HG02938 (cell line): ENCODE data around the gene RPS15.

Experiments
- ATAC-seq: cut with Tn5 transposase; IDR thresholded peaks from one replicate; pipeline ENCODE4 v1.9.1; 2021; ENCODE audit warnings: mild to moderate bottlenecking, moderate library complexity; ENCODE audit not compliant: unreplicated experiment

The RPS15 gene

DNA sequence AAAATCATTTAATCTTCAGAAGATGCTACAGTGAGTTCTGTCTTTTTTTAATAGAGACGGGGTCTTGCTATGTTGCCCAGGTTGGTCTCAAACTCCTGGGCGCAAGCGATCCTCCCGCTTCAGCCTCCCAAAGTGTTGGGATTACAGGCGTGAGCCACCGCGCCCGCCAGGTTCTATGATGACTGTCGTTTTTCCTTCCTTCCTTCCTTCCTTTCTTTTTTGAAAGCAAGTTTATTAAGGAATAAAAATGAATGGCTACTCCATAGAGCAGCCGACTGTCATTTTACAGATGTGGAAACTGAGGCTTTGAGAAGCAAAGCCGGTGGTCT, 36.3 kb upstream of the RPS15 start:
- no peak for ATAC-seq

DNA sequence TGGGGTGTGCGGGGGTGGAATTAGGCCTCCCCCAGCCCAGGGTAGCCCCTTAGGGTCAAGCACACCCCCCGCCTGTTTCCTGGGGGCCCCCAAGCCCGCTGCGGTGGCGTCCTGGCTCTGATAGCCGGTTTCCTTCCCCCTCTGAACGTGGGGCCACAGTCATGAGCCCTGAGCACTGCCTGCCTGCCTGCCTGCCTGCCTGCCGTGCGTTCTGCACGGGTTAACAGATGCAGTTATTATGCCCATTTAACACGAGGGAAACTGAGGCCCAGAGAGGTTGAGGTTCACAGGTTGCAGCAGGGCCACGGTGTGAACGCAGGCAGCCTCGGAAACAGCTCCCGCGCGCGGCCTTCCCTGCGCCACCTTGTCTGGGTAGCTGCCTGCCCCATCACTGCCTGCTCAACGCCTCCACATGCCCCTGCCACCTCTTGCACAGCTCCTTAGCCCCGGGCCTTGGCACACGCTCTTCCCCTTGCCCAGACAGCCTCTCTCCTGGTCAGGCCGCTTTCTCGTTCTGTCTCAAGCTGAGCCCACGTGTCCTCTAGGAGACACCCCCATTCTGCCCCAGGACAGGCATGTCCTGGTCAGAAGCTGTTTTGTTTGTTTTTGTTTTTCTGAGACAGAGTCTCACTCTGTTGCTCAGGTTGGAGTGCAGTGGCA, 35.7 kb upstream of the RPS15 start:
- no peak for ATAC-seq

DNA sequence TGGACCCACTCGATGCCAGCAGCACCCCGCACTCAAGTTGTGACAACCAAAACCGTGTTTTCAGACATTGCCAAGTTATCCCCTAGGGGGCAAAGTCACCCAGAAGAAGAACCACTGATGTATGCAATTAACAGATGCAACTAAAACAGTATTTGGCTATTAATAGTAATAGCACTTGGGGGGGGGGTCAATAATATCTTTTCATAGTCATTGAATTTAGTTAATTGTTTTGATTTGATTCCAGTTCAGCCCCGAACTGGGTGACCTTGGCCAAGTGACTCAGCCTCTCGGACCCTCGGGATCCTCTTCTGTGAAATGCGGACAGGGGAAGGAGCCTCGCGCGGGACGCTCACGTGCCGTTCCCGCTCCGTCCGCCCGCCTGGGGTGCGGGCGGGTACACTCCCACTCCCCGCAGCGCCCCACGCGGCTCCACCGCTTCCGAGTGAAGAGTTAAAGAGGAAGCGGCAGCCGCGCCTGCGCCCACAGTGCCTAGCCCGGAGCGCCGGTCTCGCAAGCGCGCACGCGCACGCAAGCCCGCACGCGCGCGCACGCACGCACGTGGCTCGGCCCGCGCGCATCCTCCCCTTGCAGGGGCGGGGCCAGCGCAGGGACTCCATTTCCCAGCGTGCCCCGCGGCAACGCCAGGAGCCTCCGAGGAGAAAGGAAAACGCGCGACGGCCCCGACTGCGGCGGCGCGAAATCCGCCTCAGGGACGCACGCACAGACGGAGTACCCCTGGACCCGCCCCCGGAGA, 31.2 kb upstream of the RPS15 start:
- ATAC-seq = peak; percentile 74

DNA sequence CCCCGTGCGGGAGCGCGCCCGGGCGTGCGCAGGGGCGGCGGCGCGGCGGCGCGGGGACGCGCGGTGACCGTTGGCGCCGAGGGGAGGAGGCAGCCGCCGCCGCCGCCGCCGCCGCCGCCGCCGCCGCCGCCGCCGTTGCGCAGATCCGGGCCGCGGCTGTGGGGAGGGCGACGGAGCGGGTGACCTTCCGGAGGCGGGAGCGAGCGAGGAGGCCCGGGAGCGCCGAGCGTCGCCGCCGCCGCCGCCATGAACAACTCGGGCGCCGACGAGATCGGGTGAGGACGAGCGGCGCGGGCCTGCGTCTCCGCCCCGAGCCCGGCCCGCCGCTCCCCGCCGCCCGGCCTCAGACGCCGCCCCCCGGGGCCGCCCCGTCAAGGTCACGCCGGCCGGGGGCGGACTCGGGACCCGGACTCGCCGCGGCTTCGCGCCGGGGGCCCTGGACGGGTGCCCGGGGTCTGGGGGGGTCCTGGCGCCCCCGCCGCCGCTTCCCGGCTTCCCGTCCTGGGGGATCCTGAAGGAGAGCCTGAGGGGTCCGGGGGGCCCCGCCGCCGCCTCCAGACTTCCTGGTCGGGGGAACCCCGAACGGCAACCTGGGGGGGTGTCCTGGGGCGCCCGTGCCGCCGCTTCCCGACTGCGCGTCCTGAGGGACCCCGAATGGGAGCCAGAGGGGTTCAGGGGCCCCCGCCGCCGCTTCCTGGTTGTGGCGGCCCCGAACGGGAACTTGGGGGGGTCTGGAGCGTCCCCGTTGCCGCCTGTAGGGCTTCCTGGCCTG, 30.5 kb upstream of the RPS15 start, which contains the start of gene DAZAP1:
TSS of gene DAZAP1 (plus strand) at position 59 of the 772 bp plus-strand sequence. CDS start at position 247, 188 bp downstream.
- peak; percentile 24 for ATAC-seq

DNA sequence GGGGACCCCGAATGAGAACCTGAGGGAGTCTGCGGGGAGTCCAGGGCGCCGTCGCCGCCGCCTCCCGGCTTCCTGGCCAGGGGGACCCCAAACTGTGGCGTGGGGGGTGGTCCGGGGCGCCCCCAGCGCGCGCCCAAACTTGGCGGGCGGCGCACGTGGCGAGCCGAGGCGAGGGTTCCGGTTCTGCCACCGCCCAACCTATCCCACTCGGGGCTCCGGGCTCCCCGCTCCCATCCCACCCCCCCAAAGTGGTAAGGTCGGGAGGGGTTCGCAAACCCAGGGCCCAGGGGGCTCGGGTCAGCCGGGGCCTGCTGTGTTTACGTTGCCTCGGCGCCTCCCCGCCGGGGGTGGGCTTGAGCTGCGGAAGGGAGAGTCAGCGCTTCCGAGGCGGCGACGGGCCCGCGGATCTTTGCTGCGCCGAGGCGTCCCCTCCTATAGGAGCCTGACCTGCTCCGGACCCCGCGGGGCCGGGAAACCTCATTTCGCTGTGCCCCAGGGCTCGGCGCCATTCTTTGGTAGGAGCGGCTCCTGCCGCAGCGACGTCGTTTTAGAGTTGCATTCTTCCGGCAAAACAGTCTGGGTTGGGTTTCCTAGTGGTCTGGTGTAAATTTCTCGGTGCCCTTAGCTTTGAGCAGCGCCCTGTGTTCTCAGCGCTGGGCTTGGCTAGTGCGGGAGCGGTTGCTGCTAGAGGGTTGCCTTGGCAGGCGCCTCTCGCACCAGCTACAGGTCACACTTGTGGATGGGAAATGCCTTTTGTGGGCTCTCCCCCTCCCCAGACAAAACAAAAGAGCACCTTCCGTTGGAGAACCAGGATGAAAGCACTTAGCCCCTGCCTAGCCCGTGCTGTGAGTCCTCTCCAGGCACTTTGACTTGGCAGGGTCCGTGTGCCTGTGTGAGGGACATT, 29.6 kb upstream of the RPS15 start:
- ATAC-seq = no peak

DNA sequence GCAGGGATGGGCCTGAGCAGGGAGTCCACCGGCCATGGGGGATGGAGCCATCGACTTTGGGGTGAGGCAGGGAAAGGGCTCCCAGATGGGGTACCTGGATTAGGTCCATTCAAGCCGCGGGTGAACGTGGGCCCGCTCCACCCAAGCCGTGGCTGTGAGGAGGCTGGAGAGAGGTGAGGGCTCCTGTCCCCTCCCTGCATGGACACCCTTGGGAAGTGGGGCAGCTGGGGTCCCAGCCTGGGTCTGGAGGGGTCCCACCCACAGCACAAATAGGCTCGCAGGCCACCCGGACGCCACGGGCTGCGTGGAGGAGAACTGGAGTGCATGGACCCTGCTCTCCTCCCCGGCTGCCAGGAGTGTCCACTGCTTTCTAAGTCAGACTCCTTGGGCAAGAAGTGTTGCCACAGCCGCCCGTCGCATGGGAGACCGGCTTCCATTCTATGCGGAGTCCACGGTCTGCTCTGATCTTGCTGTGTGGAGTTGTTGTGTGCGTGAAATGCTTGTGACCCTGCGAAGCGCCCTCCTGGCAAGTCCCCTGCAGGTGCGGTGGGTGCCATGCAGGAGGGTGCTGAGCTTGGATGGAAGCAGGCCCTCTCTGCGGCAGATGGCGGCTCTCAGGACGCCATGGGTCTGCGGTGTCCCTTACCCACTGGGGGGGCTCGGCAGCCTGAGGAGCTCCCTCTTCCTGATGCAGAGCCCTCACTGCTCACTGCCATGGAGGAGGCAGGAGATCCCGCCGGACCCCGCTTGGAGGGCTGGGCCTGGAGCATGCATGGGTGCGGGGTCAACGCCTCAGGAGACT, 28.8 kb upstream of the RPS15 start:
- ATAC-seq = no peak

DNA sequence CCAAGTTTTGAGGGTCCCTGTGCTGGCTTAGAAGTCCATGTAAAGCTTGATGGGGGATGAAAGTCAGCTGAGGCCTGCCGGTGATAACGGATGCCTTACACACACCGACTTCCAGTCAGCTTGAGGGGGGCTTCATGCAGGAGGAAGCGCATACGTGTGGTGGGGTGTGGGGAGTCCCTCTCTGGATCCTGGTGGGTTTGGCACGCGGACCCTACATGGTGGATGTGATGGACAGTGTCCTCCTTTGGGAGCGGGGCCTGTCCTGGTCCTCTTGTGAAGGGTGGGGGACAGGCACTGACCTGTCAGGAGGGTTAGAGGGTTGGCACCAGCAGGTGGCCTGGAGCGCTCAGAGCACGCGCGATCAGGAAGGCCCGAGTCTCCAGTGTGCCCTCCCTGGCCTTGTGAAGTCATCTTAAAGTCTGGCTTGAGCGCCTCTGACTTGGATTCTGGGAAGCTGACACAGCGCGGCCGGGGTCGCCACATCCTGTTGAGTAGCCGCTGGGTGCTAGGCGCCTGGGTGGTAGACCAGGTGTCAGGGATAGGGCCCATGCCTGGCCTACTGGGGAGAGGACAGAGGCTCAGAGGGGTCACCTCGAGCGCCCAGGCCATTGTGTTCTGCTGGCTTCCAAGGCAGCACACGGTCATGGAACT, 27.9 kb upstream of the RPS15 start:
- no peak for ATAC-seq

DNA sequence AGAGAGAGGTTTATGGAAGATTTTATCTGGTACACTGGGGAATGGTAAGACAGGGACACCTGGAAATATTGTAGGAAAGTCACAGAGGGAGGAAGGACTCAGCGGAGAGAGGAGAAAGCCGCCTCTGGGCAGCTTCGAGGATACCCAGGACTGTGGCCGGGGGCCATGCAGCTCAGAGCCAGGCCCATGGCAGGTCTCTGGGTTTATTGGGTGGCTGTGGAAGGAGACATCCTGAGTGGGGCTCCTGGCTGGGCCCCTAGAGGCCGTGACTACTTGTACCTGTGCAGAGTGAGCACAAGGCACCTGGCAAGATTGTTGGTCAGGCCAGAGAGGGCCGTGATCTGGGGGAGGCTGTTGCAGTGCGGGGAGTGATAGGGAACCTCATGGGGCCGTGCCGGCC, 27.4 kb upstream of the RPS15 start:
- ATAC-seq = no peak

DNA sequence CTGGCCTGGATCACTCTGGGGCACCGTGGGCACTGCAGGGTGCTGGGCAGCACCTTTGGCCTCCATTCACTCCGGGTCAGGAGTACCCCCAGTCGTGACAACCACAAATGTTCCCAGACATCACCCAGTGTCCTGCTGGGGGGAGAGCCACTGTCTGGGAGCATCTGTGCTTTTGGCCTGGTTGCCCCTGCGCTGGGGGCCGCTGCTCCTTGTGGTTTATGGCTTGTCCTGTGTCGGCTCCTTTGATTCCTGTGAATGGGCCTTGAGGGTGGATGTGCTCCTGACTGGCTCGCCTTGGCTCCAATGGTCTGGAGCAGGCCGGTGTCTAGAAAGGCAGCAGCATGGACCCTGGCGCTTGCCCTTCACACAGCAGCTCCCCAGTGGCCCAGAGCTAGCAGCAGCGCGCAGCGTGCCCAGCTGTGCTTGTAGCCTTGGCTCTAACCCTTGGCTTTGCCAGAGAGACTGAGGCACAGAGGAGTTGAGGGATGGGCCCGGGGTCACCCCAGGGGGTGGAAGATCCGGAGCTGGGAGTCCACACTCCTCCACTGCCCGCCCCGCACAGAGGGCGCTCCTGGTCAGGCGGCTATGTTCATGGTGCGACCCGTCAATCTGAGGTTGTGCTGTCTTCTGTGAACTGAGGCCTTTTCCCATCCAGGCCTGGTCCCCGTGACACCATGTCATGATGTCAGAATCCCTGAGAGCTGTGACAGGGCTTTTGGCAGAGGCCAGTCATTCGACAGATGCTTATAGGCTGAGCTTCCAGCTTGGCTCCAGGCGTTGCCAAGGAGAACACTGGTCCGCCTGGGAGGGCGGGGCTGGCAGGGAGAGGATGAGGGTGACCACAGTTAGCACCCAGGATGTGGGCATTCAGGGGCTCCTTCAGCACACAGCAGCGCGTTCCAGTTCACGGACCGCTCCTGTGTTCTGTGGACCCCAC, 26.7 kb upstream of the RPS15 start:
- no peak for ATAC-seq

DNA sequence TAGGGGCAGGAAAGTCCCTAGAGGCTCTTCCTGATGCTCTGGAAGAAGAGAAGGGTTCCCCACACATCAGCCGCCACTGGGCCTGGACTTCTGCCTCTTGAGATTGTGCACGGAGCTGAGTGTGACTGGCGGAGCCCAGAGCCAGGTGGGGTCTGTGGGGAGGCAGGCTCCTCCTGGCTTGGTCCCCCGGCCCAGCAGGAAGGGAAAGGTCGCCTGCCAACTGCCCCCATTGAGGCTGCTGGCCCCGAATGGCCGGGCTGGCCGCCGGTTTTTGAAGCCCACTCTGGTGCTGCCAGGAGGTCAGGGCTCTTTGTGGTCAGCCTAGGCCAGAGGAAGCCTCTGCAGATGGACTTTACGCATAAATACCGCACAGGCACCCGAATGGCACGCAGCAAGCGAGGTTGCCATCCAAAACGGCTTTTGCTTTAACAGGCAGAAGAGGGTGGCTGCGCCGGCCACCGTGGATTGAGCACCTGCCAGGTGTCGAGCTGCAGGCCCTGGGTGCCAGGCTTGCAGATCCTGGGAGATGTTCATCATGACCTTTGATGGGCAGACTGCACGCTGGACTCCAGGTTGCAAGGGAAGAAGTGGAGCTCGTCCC, 25.8 kb upstream of the RPS15 start:
- ATAC-seq = no peak

DNA sequence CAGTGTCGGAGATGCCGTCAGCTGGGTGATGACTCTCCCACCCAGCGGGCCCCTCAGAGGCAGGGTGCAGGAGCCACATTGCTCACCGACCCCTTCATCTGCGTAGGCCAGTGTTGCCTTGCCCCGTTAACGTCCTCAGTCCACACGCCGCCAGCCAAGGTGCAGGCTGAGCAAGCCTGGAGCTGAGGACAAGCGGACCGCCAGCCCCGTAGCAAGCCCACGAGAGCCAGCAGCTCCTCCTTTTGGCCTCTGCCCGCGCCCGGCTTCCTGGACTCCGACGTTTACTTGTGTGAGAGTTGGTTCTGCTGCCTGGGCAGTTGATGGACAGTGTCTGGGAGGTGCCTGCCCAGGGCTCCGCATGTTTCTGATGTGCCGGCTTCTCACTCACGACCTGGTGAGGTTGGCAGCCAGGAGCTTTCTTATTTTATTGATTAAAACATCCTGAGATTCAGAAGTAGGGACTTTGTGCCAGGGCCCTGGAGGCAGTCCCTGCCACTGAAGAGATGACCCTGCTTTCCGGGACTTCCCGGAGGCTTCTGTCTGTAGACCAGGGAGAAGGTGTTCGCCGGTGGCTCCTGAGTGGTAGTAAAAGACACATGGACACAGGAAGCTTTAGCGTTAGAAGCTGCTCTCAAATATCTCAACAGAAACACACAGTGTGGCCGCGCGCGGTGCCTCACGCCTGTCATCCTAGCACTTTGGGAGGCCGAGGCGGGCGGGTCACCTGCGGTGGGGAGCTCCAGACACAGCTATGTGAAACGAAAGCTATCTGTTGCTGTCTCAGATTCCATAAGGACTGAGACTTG, 25.0 kb upstream of the RPS15 start:
- no peak for ATAC-seq

DNA sequence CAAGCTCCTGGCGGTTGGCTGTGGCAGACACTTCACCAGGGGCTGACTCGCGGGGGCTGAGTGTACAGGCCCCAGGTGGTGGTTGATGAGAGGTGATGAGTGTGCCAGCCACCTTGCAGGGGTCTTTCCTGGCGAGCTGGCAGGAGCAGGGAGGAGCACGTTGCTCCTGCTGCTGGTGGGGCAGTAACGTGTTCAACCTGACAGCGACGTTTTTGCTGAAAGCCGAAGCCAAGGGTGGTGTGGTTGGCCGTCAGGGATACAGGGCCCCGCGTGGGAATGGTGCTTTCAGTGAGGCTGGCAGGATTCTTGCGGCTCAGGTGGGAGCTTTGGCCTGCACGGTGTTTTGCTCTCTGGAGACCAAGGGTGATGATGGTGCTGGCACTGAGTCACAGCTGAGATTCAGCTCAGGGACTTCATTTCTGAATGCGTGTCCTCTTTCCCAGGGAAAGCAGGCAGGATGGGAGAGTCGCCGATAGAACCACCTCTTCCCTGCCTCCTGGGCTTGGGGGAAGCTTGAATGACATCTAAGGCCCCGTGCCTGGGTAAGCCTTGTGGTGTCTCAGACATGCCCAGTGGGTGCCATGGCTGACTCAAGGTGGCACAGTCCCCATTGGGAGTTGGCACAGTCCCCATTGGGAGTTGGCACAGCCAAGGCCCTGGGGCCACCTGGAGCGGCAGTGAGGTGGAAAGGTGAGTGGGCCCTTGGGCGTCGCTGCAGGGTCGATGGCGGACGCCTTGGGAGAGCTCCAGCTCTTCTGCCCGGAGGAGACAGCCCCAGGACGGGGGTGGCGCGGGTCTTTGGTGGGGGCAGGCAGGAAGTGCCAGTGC, 22.0 kb upstream of the RPS15 start:
- no peak for ATAC-seq

DNA sequence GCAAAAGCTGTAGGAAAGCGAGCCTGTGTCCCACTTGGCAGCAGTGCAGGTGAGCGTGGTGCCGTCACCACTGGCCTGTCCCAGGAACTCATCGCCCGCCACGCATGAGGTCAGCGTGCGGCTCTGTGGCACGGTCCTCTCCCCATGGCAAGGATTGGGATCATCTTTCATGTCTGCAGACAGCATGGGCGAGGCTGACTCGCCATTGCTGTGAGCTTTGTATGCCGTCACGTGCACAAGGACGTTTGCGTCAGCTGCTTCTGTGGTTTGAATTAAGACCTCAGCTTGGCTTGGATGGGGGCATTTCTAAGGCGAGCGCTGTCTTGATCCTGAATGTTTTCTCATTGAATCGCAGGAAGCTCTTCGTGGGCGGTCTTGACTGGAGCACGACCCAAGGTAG, 21.1 kb upstream of the RPS15 start:
- ATAC-seq = no peak

DNA sequence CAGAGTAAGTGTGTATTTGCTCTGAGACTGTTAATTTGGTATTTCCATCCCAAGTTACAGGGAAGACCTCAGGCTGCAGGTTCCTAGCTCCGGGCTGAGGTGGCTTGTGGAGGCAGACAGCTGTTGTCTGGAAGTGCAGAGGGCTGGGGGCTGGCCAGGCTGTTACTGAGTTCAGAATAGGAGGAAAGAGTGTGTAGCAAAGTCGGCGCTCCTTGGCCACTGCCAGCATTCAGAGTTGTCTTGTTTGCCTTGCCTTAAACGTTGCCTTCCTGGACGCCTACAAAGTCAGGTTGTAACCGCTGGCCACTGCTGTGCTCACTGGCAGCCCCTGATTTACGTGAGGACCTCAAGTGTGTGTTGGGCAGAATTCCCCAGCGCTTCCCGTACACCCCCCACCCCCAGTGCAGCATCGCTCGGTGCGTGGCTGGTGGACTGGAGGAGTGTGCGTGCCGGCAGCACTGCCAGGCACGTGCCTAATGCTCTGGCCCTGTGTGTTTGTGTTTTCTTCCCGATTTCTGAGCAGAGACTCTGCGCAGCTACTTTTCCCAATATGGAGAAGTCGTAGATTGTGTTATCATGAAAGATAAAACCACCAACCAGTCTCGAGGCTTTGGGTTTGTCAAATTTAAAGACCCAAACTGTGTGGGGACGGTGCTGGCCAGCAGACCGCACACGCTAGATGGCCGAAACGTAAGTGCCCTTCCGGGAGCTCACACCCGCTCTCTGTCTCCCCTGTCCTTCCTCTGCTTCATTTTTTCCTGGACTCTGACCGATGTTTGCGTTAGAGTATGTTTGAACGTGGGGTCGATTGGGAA, 20.3 kb upstream of the RPS15 start:
- no peak for ATAC-seq

DNA sequence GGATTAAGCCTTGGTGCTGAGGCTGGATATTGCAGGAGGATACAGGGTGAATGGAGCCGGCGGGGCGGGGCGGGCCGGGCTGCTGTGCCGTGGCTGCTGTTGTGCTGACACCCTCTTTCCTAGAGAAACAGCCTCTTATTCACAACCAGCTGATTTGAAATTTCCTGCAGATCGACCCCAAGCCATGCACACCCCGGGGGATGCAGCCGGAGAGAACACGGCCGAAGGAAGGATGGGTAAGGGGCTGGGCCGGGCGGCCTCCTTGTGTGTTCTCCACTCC, 19.8 kb upstream of the RPS15 start:
- ATAC-seq = no peak
